Ishikawa (cell line): ENCODE measurements around the gene AHNAK2.

Source experiments
- CEBPB ChIP-seq: IDR thresholded peaks from 2 replicates; pipeline ENCODE4 v1.6.1; 2012
- CREB1 ChIP-seq: IDR thresholded peaks from 2 replicates; pipeline ENCODE4 v1.6.1; 2012; ENCODE audit warnings: low read depth
- EGR1 ChIP-seq: IDR thresholded peaks from 2 replicates; pipeline ENCODE4 v1.6.1; 2012
- EP300 ChIP-seq: IDR thresholded peaks from 2 replicates; pipeline ENCODE4 v1.6.1; 2012; ENCODE audit warnings: borderline replicate concordance
- FOXM1 ChIP-seq: IDR thresholded peaks from 2 replicates; pipeline ENCODE4 v1.6.1; 2012; ENCODE audit warnings: low read depth, borderline replicate concordance
- MAX ChIP-seq: IDR thresholded peaks from 2 replicates; pipeline ENCODE4 v1.6.1; 2012
- NFIC ChIP-seq: IDR thresholded peaks from 2 replicates; pipeline ENCODE4 v1.6.1; 2012
- RAD21 ChIP-seq: IDR thresholded peaks from 2 replicates; pipeline ENCODE4 v1.6.1; 2012; ENCODE audit warnings: low read depth
- REST ChIP-seq: IDR thresholded peaks from 2 replicates; pipeline ENCODE4 v1.6.1; 2012; ENCODE audit warnings: low read depth, mild to moderate bottlenecking
- TAF1 ChIP-seq: IDR thresholded peaks from 2 replicates; pipeline ENCODE4 v1.6.1; 2012; ENCODE audit warnings: low read depth, mild to moderate bottlenecking
- TCF12 ChIP-seq: IDR thresholded peaks from 2 replicates; pipeline ENCODE4 v1.6.1; 2012; ENCODE audit warnings: low read depth
- TEAD4 ChIP-seq: IDR thresholded peaks from 2 replicates; pipeline ENCODE4 v1.6.1; 2012
- USF1 ChIP-seq: IDR thresholded peaks from 2 replicates; pipeline ENCODE4 v1.6.1; 2012
- YY1 ChIP-seq: IDR thresholded peaks from 2 replicates; pipeline ENCODE4 v1.6.1; 2012; ENCODE audit warnings: low read depth
- ZBTB7A ChIP-seq: IDR thresholded peaks from 2 replicates; pipeline ENCODE4 v1.6.1; 2012; ENCODE audit warnings: low read depth

Gene AHNAK2

GRCh38 chr14:104996032-104996431 lies 17.9 kb upstream of the AHNAK2 start:
- TF ChIP-seq TAF1 = no peak
- TF ChIP-seq RAD21 = no peak
- no peak for TF ChIP-seq EP300
- TF ChIP-seq TCF12 = no peak
- TF ChIP-seq ZBTB7A = no peak
- no peak for TF ChIP-seq NFIC
- TF ChIP-seq YY1 = no peak
- no peak for TF ChIP-seq TEAD4

- TF ChIP-seq EGR1 (no peak), YY1 (no peak), CEBPB (no peak), FOXM1 (no peak), MAX (no peak)
Measured at GRCh38 chr14:104994978-104995377, 16.8 kb upstream of the AHNAK2 start.

GRCh38 chr14:104993808-104994591 lies 15.8 kb upstream of the AHNAK2 start:
- TF ChIP-seq EP300 (no peak), USF1 (no peak), ZBTB7A (no peak), TEAD4 (no peak), MAX (no peak), YY1 (no peak), CEBPB (no peak), CREB1 (no peak), RAD21 (no peak), NFIC (no peak), EGR1 (no peak), TAF1 (no peak), TCF12 (no peak), REST (no peak), FOXM1 (no peak)

- no peak for TF ChIP-seq USF1
- no peak for TF ChIP-seq NFIC
- TF ChIP-seq MAX = no peak
- TF ChIP-seq REST = no peak
Measured at GRCh38 chr14:104993306-104993705, 15.1 kb upstream of the AHNAK2 start.

GRCh38 chr14:104992501-104992900 lies 14.3 kb upstream of the AHNAK2 start:
- no peak for TF ChIP-seq ZBTB7A
- no peak for TF ChIP-seq TCF12
- no peak for TF ChIP-seq RAD21

GRCh38 chr14:104991896-104992230 lies 13.7 kb upstream of the AHNAK2 start:
- TF ChIP-seq CEBPB (no peak), FOXM1 (no peak)

- TF ChIP-seq TCF12 (no peak), NFIC (no peak)
Measured at GRCh38 chr14:104989951-104990303, 11.8 kb upstream of the AHNAK2 start.
